Calu3 (cell line): ENCODE results near the gene AMN1. TPM values are rescaled to one million over a fixed set of nuclear protein-coding genes. Genes with fewer than 3 reads are reported as not detected.
A peak's percentile ranks its signal among the peaks of the same experiment; 100 is the strongest.

ENCODE experiments used
- BruUV-seq: library from RNA; stranded (reverse); fragments of 400-500 nt; replicated peaks from 2 replicates; lab custom pipeline; 2021; lab: Mats Ljungman, UMichigan
- CTCF ChIA-PET: fragments of 300-600 bp; sonication (Branson Sonifier 250); formaldehyde crosslinking; loops from one replicate; lab custom pipeline; 2022; ENCODE audit warnings: antibody characterized with exemption; lab: Charles Lee
- DNase-seq: peaks from one replicate; pipeline ENCODE4 v3.0.0; 2022
- H3K27ac Mint-ChIP-seq: one replicate; pipeline ENCODE4 v1.8.0; 2022; ENCODE audit warnings: mixed read lengths; ENCODE audit not compliant: unreplicated experiment
- H3K27me3 Mint-ChIP-seq: one replicate; pipeline ENCODE4 v1.8.0; 2022; ENCODE audit warnings: mixed read lengths; ENCODE audit not compliant: unreplicated experiment
- H3K36me3 Mint-ChIP-seq: one replicate; pipeline ENCODE4 v1.8.0; 2022; ENCODE audit warnings: mild to moderate bottlenecking, moderate library complexity, mixed read lengths; ENCODE audit not compliant: insufficient read depth, unreplicated experiment
- H3K4me1 Mint-ChIP-seq: one replicate; pipeline ENCODE4 v1.8.0; 2022; ENCODE audit warnings: mild to moderate bottlenecking, low read depth, mixed read lengths; ENCODE audit not compliant: unreplicated experiment
- H3K4me3 Mint-ChIP-seq: one replicate; pipeline ENCODE4 v1.8.0; 2022; ENCODE audit warnings: mild to moderate bottlenecking, low read depth, moderate library complexity, mixed read lengths; ENCODE audit not compliant: unreplicated experiment
- H3K9me3 Mint-ChIP-seq: one replicate; pipeline ENCODE4 v1.8.0; 2022; ENCODE audit warnings: low read depth, mixed read lengths; ENCODE audit not compliant: unreplicated experiment
- intact Hi-C: fragments of 100-400 bp; cut with micrococcal nuclease; formaldehyde crosslinking; loops from one replicate; pipeline ENCODE4 v1.10.0; 2022; ENCODE audit not compliant: unreplicated experiment
- total RNA-seq: library from RNA; stranded (reverse); gene quantifications from 2 replicates; pipeline ENCODE4 v1.2.3, GENCODE V29; 2022
- TF ChIP-seq, protein P1 (sequence below): fragments of 200-600 bp; IDR thresholded peaks from one replicate; pipeline ENCODE4 v1.8.0; 2022; ENCODE audit warnings: antibody characterized with exemption; ENCODE audit not compliant: unreplicated experiment

AMN1 gene
- total RNA-seq, 1 experiment from 2014 or later, result 13.5 TPM

- CTCF ChIA-PET, result interaction anchor here (0.6 to 0.7 kb wide), 3 partner anchors 16 to 1839 kb away, joined by 4 to 7 read pairs (median 7); no protein-coding TSS in a partner anchor
- BruUV-seq, result no TSS peak
- no peak overlapping the region for H3K4me3 Mint-ChIP-seq
- H3K36me3 Mint-ChIP-seq, result peaks cover 9% of the 10 kb centered on the region
- TF ChIP-seq, protein P1, sequence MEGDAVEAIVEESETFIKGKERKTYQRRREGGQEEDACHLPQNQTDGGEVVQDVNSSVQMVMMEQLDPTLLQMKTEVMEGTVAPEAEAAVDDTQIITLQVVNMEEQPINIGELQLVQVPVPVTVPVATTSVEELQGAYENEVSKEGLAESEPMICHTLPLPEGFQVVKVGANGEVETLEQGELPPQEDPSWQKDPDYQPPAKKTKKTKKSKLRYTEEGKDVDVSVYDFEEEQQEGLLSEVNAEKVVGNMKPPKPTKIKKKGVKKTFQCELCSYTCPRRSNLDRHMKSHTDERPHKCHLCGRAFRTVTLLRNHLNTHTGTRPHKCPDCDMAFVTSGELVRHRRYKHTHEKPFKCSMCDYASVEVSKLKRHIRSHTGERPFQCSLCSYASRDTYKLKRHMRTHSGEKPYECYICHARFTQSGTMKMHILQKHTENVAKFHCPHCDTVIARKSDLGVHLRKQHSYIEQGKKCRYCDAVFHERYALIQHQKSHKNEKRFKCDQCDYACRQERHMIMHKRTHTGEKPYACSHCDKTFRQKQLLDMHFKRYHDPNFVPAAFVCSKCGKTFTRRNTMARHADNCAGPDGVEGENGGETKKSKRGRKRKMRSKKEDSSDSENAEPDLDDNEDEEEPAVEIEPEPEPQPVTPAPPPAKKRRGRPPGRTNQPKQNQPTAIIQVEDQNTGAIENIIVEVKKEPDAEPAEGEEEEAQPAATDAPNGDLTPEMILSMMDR, result no peak
- peak; percentile 59 for DNase-seq
- intact Hi-C loops, result no loop called here
- H3K4me1 Mint-ChIP-seq, result peaks cover 27% of the 10 kb centered on the region
- peak overlapping the region; percentile 88 for H3K27ac Mint-ChIP-seq
- H3K27me3 Mint-ChIP-seq, result no peaks in the 10 kb centered on the region
- peaks cover 5% of the 10 kb centered on the region for H3K9me3 Mint-ChIP-seq
Measured at GRCh38 chr12:31756977-31757420, 28.2 kb upstream of the AMN1 start.

DNA sequence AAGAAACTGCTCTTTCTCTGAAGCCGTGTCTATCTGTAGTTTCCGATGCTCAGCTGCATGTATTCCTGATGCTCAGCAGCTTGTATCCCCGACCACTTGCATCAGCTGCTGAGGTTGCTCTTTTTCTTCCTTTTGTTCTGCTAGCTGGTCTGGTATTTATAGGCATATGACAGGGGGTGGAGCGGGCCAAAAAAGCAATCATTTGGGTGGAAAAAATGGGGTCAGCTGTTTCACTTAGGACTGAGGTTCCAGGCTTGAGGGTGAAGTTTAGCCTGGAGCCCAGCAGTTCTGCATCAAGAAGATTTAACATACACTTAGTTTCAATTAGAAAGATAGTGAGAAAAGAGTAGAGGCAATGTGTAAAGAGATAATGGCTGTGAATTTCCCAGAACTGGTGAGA lies 23.6 kb upstream of the AMN1 start:
- Mint-ChIP-seq H3K27ac (peak overlapping the region; percentile 98), H3K27me3 (peaks cover 7% of the 10 kb centered on the region), H3K4me3 (no peak overlapping the region), H3K9me3 (peaks cover 4% of the 10 kb centered on the region), H3K4me1 (peaks cover 41% of the 10 kb centered on the region), H3K36me3 (peaks cover 30% of the 10 kb centered on the region)
- CTCF ChIA-PET, result no interaction called here
- TF ChIP-seq, protein P1, result no peak
- BruUV-seq, result no TSS peak
- DNase-seq, result no peak
- intact Hi-C loops, result no loop called here

DNA sequence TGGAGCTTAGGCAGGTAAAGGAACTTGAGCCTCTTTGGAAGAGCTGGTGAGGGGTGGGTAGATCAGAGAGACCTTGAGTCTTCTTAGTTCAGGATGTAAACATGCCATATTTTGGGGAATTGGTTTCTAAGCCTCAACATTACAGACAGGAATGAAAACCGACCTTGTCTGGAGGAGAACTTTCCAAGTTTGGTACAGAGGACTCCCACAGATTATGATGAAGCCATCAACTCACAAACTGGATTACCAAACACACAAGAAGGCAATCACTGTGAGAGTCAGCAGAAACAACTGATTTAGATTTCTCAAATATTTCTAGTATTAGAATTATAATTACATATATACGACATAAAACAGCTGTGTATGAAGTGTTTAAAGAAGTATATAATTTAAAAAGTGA lies 22.3 kb upstream of the AMN1 start:
- CTCF ChIA-PET, result no interaction called here
- Mint-ChIP-seq H3K27ac (peak overlapping the region; percentile 98), H3K9me3 (peaks cover 4% of the 10 kb centered on the region), H3K4me3 (peak overlapping the region; percentile 39), H3K4me1 (peaks cover 51% of the 10 kb centered on the region), H3K36me3 (peaks cover 40% of the 10 kb centered on the region), H3K27me3 (peaks cover 7% of the 10 kb centered on the region)
- no TSS peak for BruUV-seq
- intact Hi-C loops, result no loop called here
- no peak for DNase-seq
- TF ChIP-seq, protein P1, result no peak

DNA sequence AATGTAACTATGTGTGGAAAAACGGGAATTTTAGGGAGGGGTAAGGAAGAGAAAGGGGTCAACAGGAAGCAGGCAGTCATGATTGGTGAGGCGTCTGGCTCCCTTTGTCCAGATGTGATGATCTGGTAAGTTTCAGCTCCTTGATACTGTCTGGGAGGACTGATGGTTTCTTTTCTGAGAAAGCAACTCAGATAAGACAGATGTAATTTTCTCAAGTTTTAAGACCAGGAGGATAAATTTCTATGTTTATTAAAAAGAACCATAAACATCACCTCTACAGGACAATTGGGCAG lies 21.9 kb upstream of the AMN1 start:
- Mint-ChIP-seq H3K36me3 (peaks cover 40% of the 10 kb centered on the region), H3K9me3 (peaks cover 4% of the 10 kb centered on the region), H3K4me1 (peaks cover 54% of the 10 kb centered on the region), H3K4me3 (peak overlapping the region; percentile 39), H3K27ac (peak overlapping the region; percentile 98), H3K27me3 (peaks cover 7% of the 10 kb centered on the region)
- TF ChIP-seq, protein P1, result no peak
- intact Hi-C loops, result no loop called here
- no TSS peak for BruUV-seq
- CTCF ChIA-PET, result no interaction called here
- DNase-seq, result no peak
